CD4-positive, alpha-beta T cell treated with Interleukin-4 for 1 hour (primary cell): ENCODE data around the gene WDR77.

Experiments
- DNase-seq, 2 donors: peaks; one replicate each; pipeline ENCODE4 v3.0.0-alpha.2; 2020 to 2022

Gene WDR77

GRCh38 chr1:111424281-111424680 lies 24.8 kb downstream of the WDR77 start:
- no peak for DNase-seq

GRCh38 chr1:111422546-111423391 lies 26.3 kb downstream of the WDR77 start:
- DNase-seq = no peak

DNA sequence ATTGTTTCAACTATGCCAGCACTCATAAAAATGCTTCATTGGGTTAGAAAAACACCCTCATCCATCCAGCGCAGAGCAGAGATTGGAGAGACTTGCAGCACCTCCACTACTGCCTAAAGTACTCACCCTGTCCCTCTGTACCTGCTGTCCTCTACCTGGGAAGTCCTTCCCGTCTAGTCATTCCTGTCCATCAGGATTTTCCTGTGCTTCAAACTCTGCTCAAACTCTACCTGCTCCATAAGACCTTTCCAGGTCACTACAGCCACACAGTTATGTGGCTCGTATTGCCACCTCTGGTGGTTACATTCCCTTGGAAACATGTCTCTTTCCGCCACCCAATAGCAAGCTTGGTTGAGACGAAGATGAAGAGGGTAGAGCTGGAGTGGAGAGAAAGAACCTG lies 28.7 kb downstream of the WDR77 start:
- DNase-seq = no peak

- DNase-seq = no peak
Observed at GRCh38 chr1:111419037-111419436, 30.0 kb downstream of the WDR77 start.

DNA sequence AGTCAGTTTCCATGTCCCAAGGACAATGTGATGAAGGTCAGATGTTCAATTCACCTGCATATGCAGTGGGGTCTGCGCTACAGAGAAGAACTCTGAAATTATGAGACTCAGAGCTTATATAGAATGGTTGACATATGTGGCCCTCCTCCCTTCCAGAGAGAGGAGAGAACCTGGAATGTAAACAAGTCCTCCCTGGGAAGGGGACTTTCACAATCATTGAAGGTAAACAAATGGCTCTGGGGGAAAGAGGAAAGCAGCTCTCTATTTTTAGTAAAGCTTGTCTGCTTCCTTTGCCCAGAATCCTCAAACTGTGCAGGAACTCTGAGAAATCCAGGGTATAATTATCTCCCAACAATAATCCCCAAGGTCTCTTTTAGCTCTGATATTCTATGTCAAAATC lies 31.3 kb downstream of the WDR77 start:
- DNase-seq = no peak

DNA sequence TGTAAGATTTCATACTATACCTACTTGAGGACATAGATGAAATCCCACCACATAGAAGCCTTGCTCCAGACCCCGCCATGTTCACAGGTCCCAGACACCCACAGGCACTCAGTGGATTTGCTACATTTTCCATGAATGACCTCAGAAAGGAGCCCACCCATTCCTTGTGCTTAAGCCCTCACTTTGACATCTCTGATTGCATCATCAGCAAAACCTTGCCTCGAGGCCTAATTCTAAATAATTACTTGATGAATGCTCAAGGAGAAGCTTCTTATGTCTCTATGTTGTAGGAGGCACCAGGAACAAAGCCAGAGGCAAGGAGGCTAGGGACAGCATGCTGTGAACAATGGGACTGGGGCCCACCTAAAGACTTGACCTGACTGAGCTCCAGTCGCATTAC lies 33.6 kb downstream of the WDR77 start:
- DNase-seq = no peak

- no peak for DNase-seq
Observed at GRCh38 chr1:111414756-111415155, 34.3 kb downstream of the WDR77 start.

DNA sequence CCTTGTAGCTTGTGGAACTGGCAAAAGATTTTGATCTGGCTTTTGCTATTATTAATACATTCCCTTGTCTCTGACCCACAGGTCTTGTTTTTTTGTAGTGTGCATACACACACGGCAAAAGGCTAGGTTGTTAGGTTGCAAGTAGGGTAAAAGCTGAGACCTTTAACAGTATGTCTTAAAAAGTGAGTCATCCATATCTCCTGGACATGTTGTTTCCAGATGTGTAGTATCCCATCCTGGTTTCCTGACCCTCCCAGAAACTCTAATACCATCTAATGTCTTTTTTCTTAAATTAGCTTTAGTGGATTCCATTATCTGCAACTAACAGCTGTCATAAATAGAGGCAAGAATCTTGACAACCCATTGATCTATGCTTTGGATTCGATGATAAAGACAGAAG lies 36.2 kb downstream of the WDR77 start:
- DNase-seq = no peak

- no peak for DNase-seq
Observed at GRCh38 chr1:111407301-111407700, 41.8 kb downstream of the WDR77 start.

DNA sequence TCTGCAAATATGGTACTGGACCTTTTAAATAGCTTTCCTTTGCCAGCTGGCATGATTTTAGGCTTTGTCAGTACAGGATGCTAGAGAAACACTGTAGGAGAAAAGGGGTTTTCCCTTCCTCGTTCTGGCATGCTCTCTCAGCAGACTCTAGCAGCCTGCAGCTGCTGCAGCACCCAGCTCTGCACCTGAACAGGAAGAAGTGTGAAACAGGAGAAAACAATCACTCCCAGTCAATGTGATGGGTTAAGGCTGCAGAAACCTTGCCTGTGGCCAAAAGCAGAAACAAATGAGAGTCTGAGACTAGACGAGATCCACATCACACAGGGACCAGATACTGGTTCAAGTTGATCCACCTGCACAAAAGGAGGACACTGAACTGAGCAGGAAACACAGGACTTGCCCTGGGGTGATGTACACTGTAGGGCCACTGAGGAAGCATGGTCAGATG lies 42.7 kb downstream of the WDR77 start:
- DNase-seq = peak; percentile 51 to 52

GRCh38 chr1:111404588-111404987 lies 44.5 kb downstream of the WDR77 start:
- DNase-seq = no peak

- DNase-seq = no peak
Observed at GRCh38 chr1:111402083-111402482, 47.0 kb downstream of the WDR77 start.

DNA sequence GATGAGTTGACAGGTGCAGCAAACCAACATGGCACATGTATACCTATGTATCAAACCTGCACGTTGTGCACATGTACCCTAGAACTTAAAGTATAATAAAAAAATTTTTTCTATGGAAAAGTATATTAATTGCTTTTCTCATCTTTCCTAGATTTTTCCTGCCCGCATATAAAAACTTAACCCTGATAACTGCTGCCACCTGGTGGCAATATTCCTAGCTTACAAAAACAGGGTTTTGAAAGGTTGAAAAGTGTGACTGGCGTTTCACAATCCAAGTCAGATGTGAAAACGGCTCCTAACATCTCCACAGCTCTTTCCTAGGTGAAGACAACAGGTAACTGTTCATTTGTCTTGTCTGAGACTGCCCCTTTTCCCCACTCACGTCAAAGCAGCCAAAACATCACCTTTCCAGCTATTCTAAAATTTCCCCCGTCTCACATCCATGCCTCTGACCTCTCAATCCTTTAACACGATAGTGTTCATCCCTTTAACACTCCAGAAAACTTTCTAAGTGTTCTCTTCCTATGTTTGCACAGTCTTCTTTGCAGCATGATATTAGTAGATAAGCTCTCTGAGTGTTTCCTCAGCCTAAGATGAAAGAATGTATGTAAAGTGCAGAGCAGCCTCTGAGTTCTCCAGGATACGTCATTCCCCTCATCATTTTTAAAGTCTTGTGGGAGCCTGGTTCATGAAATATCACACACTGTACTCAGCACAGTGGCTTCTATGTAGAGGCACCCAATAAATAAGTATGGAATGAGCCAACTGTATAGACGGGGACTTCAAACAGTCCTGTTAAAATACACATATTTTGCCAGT lies 49.1 kb downstream of the WDR77 start:
- peak; percentile 15 to 49 for DNase-seq

- no peak for DNase-seq
Observed at GRCh38 chr1:111392460-111392945, 56.6 kb downstream of the WDR77 start.

DNA sequence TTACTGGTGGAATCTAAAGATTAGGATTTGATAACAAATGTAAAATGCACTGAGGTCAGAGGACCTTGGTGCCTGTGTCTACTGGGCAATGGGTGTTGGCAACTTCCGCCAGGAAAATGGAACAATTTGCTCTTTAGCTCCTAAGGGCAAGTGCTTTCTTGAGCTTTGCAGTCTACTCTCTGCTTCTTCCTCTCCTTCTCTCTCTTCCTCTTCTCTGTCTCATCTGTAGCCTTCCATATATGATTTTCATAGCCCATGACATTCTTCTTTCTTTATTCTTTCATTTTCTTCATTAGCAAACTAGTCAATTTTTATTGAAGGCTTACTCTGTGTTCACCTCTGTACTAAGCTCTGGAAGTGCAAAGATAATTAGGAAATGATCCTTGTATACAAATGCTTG lies 57.0 kb downstream of the WDR77 start:
- no peak for DNase-seq
